Activated CD4-positive, alpha-beta memory T cell treated with anti-CD3 and anti-CD28 coated beads for 36 hours (primary cell): Measurements from ENCODE around the gene TMPRSS5. TPM values are rescaled to one million over a fixed set of nuclear protein-coding genes. Genes with fewer than 3 reads are reported as not detected.

Source experiments
- CTCF ChIA-PET: fragments of 350-600 bp; sonication (Branson Sonifier 250); formaldehyde crosslinking; loops from one replicate; lab custom pipeline; 2021; ENCODE audit warnings: antibody characterized with exemption, inconsistent platforms; lab: Charles Lee
- POLR2A ChIA-PET: fragments of 350-600 bp; sonication (Branson Sonifier 250); formaldehyde crosslinking; loops from one replicate; lab custom pipeline; 2021; ENCODE audit warnings: antibody characterized with exemption; lab: Charles Lee
- DNase-seq: peaks from one replicate; pipeline ENCODE4 v3.0.0-alpha.2; 2020
- H3K27ac Mint-ChIP-seq: one replicate; pipeline ENCODE4 v1.8.0; 2021; ENCODE audit warnings: mixed read lengths
- H3K27me3 Mint-ChIP-seq: one replicate; pipeline ENCODE4 v1.8.0; 2021; ENCODE audit warnings: mixed read lengths
- H3K36me3 Mint-ChIP-seq: one replicate; pipeline ENCODE4 v1.8.0; 2021; ENCODE audit warnings: mixed read lengths
- H3K4me1 Mint-ChIP-seq: one replicate; pipeline ENCODE4 v1.8.0; 2021; ENCODE audit warnings: low read depth, mixed read lengths
- H3K4me3 Mint-ChIP-seq: one replicate; pipeline ENCODE4 v1.8.0; 2021; ENCODE audit warnings: mild to moderate bottlenecking, mixed read lengths
- H3K9me3 Mint-ChIP-seq: one replicate; pipeline ENCODE4 v1.8.0; 2021; ENCODE audit warnings: mixed read lengths
- intact Hi-C: fragments of 100-400 bp; cut with micrococcal nuclease; formaldehyde crosslinking; loops from one replicate; pipeline ENCODE4 v1.15.1; 2023
- total RNA-seq, 2 experiments: library from RNA; stranded (reverse); gene quantifications; one replicate each; pipeline ENCODE4 v1.2.3, GENCODE V29; 2021

The TMPRSS5 gene
- total RNA-seq, 2 experiments from 2014 or later = 1.1 to 1.9 TPM

DNA sequence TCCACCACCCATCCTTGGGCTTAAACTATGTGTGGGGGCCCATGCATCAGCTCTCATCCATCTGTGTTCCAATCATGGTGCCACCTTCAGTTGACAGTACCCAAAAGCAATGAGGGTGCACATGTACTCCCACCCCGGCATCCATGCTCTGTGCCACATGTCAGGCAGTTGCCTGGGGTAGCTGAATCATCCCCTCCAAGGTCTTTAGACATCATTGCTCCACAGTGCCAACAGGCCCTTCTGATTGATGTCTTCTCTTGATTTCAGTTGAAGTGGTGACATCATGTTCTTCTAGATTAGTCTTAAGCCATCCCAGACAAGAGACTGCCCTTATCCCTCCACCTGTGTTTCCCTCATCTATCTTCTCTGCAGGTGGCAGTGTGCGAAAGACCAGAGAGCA is 42.5 kb downstream of the TMPRSS5 start:
- intact Hi-C loops = no loop called here
- Mint-ChIP-seq H3K9me3 (peaks cover 15% of the 10 kb centered on the region), H3K4me1 (no peaks in the 10 kb centered on the region), H3K27me3 (no peaks in the 10 kb centered on the region), H3K27ac (no peak overlapping the region), H3K4me3 (no peak overlapping the region), H3K36me3 (no peaks in the 10 kb centered on the region)
- no peak for DNase-seq
- ChIA-PET CTCF (no interaction called here), POLR2A (no interaction called here)

- Mint-ChIP-seq H3K9me3 (no peaks in the 10 kb centered on the region), H3K36me3 (no peaks in the 10 kb centered on the region), H3K4me3 (no peak overlapping the region), H3K27ac (no peak overlapping the region), H3K4me1 (no peaks in the 10 kb centered on the region), H3K27me3 (peaks cover 10% of the 10 kb centered on the region)
- no peak for DNase-seq
- ChIA-PET CTCF (no interaction called here), POLR2A (no interaction called here)
- intact Hi-C loops = no loop called here
These were observed 50.3 kb downstream of the TMPRSS5 start for GRCh38 chr11:113655771-113656170.

- H3K4me1 Mint-ChIP-seq = no peaks in the 10 kb centered on the region
- H3K9me3 Mint-ChIP-seq = no peaks in the 10 kb centered on the region
- intact Hi-C loops = no loop called here
- peaks cover 9% of the 10 kb centered on the region for H3K27me3 Mint-ChIP-seq
- no peak overlapping the region for H3K27ac Mint-ChIP-seq
- POLR2A ChIA-PET = no interaction called here
- CTCF ChIA-PET = no interaction called here
- no peak overlapping the region for H3K4me3 Mint-ChIP-seq
- no peaks in the 10 kb centered on the region for H3K36me3 Mint-ChIP-seq
- DNase-seq = no peak
These were observed 55.1 kb downstream of the TMPRSS5 start for GRCh38 chr11:113651023-113651422.

GRCh38 chr11:113649311-113649710 is 56.8 kb downstream of the TMPRSS5 start:
- Mint-ChIP-seq H3K27me3 (peaks cover 8% of the 10 kb centered on the region), H3K27ac (no peak overlapping the region), H3K4me1 (no peaks in the 10 kb centered on the region), H3K9me3 (no peaks in the 10 kb centered on the region), H3K36me3 (no peaks in the 10 kb centered on the region), H3K4me3 (no peak overlapping the region)
- CTCF ChIA-PET = no interaction called here
- no peak for DNase-seq
- POLR2A ChIA-PET = no interaction called here
- intact Hi-C loops = no loop called here

DNA sequence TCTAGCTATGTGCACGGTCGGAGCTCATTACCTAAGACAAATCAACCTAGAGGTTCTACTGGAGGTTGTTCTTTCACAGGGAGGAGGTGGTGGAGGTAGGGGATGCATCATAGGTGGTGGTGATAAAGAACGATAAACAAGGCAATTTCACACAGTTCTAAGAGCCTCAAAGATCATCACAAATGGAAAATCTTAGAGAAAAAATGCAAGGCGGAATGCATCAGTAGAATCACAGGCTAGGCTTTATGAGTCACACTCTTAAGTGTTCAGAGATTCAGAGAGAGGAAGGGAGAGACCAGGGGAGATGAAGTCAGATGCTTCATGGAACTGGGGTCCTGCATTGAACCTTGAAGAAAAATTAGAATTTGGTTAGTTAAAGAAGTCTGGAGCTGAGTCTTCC is 58.3 kb downstream of the TMPRSS5 start:
- Mint-ChIP-seq H3K27ac (no peak overlapping the region), H3K4me1 (no peaks in the 10 kb centered on the region), H3K36me3 (no peaks in the 10 kb centered on the region), H3K4me3 (no peak overlapping the region), H3K9me3 (no peaks in the 10 kb centered on the region), H3K27me3 (peaks cover 3% of the 10 kb centered on the region)
- DNase-seq = no peak
- ChIA-PET POLR2A (no interaction called here), CTCF (no interaction called here)
- intact Hi-C loops = no loop called here

GRCh38 chr11:113647108-113647507 is 59.0 kb downstream of the TMPRSS5 start:
- Mint-ChIP-seq H3K4me1 (no peaks in the 10 kb centered on the region), H3K27me3 (peaks cover 2% of the 10 kb centered on the region), H3K4me3 (no peak overlapping the region), H3K27ac (no peak overlapping the region), H3K36me3 (no peaks in the 10 kb centered on the region), H3K9me3 (no peaks in the 10 kb centered on the region)
- DNase-seq = no peak
- ChIA-PET POLR2A (no interaction called here), CTCF (no interaction called here)
- intact Hi-C loops = no loop called here

DNA sequence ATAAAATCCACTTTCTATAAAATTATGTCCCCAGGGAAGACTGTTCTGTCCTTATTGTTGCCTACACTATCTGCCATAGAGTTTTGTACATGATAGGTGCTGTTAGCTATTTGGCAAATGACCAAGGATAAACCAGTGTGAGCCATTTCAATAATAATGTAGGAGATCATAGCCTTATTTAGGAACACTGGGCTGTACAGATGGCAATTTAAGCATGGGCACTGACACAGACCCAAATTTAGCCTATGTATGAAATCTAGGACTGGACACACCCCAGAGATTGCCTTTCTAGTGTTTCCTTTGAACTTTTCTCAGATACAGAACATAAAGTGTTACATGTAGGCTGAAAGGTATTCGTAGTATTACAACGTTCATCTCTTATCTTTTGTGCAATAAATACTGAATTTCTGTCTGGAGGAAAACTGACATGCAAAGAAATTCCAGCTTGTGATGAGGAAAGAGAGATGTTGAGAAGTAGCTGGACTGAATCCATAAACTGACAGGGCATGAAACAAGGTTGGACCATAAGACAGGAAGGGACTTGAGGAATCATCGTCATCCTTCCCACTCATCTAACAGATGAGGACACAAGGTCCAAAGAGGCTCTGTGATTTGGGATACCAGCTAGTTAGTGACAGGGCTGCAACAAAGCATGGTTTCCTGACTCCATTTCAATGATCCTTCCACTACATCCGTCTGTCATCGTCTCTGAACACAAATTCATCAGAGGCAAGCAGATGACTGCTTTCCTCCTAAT is 60.3 kb downstream of the TMPRSS5 start:
- H3K9me3 Mint-ChIP-seq = no peaks in the 10 kb centered on the region
- intact Hi-C loops = no loop called here
- no peak overlapping the region for H3K4me3 Mint-ChIP-seq
- no peak for DNase-seq
- ChIA-PET CTCF (no interaction called here), POLR2A (no interaction called here)
- H3K27me3 Mint-ChIP-seq = peaks cover 6% of the 10 kb centered on the region
- H3K4me1 Mint-ChIP-seq = no peaks in the 10 kb centered on the region
- H3K36me3 Mint-ChIP-seq = no peaks in the 10 kb centered on the region
- H3K27ac Mint-ChIP-seq = no peak overlapping the region

DNA sequence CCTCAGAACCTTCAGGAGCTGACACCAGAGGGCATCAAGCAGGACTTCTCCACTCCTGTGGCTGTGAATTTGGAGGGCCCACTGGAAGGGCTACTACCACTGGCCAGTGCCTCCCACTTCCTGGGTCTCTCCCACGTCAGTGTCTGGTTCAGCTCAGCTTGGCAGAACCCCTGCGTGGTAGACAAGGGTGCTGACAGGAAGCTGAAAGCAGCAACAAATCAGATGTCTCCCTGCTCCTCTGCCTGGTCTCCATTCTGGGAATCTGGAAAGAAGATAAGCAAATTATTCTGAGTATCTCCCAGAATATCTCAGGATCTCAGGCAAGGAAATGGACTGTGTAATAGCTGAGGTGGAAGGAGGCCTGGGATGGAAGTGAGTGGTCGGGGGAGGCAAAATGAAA is 61.5 kb downstream of the TMPRSS5 start:
- H3K4me3 Mint-ChIP-seq = no peak overlapping the region
- peaks cover 6% of the 10 kb centered on the region for H3K27me3 Mint-ChIP-seq
- CTCF ChIA-PET = no interaction called here
- H3K4me1 Mint-ChIP-seq = no peaks in the 10 kb centered on the region
- POLR2A ChIA-PET = no interaction called here
- DNase-seq = no peak
- no peak overlapping the region for H3K27ac Mint-ChIP-seq
- H3K36me3 Mint-ChIP-seq = no peaks in the 10 kb centered on the region
- H3K9me3 Mint-ChIP-seq = no peaks in the 10 kb centered on the region
- intact Hi-C loops = no loop called here

DNA sequence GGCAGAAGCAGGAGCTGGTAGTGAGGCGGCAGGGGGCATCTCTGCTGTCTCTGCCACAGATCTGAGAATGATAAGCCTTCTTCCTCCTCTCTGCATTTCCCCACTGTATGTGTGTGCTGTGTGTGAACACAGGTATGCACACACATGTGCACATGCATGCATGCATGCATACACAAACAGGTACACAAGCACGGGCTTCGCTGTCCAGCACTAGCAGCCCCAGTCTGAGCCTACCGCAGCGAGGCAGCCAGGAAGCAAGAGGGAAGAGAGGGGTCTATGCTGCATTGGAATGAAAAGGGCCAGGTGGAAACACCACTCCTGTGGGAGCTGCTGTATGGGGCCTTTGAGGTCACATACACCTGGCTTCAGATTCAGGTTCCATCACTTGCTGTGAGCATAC is 62.4 kb downstream of the TMPRSS5 start:
- H3K36me3 Mint-ChIP-seq = no peaks in the 10 kb centered on the region
- ChIA-PET CTCF (no interaction called here), POLR2A (no interaction called here)
- H3K27ac Mint-ChIP-seq = no peak overlapping the region
- intact Hi-C loops = no loop called here
- H3K27me3 Mint-ChIP-seq = peaks cover 6% of the 10 kb centered on the region
- H3K9me3 Mint-ChIP-seq = no peaks in the 10 kb centered on the region
- no peak overlapping the region for H3K4me3 Mint-ChIP-seq
- no peaks in the 10 kb centered on the region for H3K4me1 Mint-ChIP-seq
- DNase-seq = no peak

DNA sequence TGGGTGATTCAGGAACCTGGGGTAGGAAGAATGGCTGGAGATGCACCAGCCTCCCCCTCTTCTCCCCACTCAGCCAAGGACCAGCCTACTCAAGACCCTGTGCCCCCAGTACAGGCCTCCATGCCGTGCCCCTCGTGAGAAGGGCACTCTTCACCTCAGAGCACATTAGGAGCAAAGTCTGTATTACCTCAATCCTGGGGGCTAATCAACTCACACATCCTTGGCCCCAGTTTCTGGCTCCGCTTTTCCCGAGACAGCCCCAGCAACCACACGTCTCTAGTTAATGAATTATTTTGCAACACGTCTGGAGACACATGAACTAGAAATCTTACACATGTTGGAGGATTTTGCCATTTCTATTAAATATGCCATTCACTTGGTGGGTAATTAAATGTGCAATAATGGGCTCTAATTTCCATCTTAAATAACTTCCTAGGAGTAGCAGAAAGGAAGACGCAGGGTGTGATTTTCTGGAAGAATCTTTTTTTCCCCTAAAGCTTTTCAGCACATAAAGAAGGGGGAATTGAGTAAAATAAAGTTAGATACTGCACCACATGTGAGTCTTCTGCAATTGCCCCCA is 63.0 kb downstream of the TMPRSS5 start:
- intact Hi-C loops = no loop called here
- no peak overlapping the region for H3K4me3 Mint-ChIP-seq
- H3K36me3 Mint-ChIP-seq = no peaks in the 10 kb centered on the region
- peaks cover 6% of the 10 kb centered on the region for H3K27me3 Mint-ChIP-seq
- H3K9me3 Mint-ChIP-seq = no peaks in the 10 kb centered on the region
- ChIA-PET CTCF (no interaction called here), POLR2A (no interaction called here)
- no peak overlapping the region for H3K27ac Mint-ChIP-seq
- H3K4me1 Mint-ChIP-seq = no peaks in the 10 kb centered on the region
- no peak for DNase-seq

- Mint-ChIP-seq H3K4me3 (no peak overlapping the region), H3K27me3 (peaks cover 5% of the 10 kb centered on the region), H3K36me3 (no peaks in the 10 kb centered on the region), H3K27ac (no peak overlapping the region), H3K4me1 (no peaks in the 10 kb centered on the region), H3K9me3 (no peaks in the 10 kb centered on the region)
- ChIA-PET POLR2A (no interaction called here), CTCF (no interaction called here)
- intact Hi-C loops = no loop called here
- DNase-seq = no peak
These were observed 64.0 kb downstream of the TMPRSS5 start for GRCh38 chr11:113642090-113642489.

DNA sequence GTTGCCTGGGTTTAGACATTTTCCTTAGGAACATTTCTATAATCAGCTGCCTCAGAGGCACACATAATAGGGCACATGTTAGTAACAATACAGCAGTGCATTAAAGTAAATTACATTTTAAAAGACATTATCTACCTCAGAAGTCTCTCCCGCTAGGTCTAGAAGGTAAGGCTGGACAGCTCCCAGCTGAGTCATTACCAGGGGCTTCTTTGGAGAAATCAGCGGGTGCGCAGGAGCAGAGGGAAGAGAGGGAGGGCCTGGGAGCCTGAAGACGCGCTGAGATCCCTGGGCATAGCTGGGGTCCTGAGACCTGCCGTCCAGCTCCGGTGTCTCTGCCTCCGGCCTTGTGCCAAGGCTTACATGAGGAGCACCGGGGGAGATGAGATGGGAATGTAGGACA is 67.7 kb downstream of the TMPRSS5 start:
- intact Hi-C loops = no loop called here
- CTCF ChIA-PET = no interaction called here
- no peak overlapping the region for H3K4me3 Mint-ChIP-seq
- no peaks in the 10 kb centered on the region for H3K36me3 Mint-ChIP-seq
- no peak for DNase-seq
- H3K27ac Mint-ChIP-seq = no peak overlapping the region
- peaks cover 4% of the 10 kb centered on the region for H3K27me3 Mint-ChIP-seq
- no peaks in the 10 kb centered on the region for H3K4me1 Mint-ChIP-seq
- no peaks in the 10 kb centered on the region for H3K9me3 Mint-ChIP-seq
- POLR2A ChIA-PET = no interaction called here

- H3K36me3 Mint-ChIP-seq = no peaks in the 10 kb centered on the region
- H3K4me1 Mint-ChIP-seq = no peaks in the 10 kb centered on the region
- intact Hi-C loops = no loop called here
- peaks cover 4% of the 10 kb centered on the region for H3K27me3 Mint-ChIP-seq
- H3K27ac Mint-ChIP-seq = no peak overlapping the region
- no peak for DNase-seq
- ChIA-PET POLR2A (no interaction called here), CTCF (no interaction called here)
- H3K9me3 Mint-ChIP-seq = no peaks in the 10 kb centered on the region
- no peak overlapping the region for H3K4me3 Mint-ChIP-seq
These were observed 68.5 kb downstream of the TMPRSS5 start for GRCh38 chr11:113637636-113638035.
